ENCODE data around the gene KLF7. TPM values are rescaled to one million over a fixed set of nuclear protein-coding genes. Genes with fewer than 3 reads are reported as not detected.

The KLF7 gene
- total RNA-seq, 1 donor from 2014 or later, result 32.8 TPM

- DNase-seq (ENCODE audit: low spot score), result no peak
These were observed 1.6 kb upstream of the KLF7 start for GRCh38 chr2:207167099-207167923.

- DNase-seq (ENCODE audit: low spot score), result peak; percentile 78
These were observed 776 bp upstream of the KLF7 start for GRCh38 chr2:207166349-207167098.

- peak; percentile 99 for DNase-seq (ENCODE audit: low spot score)
These were observed 246 bp upstream of the KLF7 start for GRCh38 chr2:207166039-207166348.

- DNase-seq (ENCODE audit: low spot score), result peak; percentile 47
These were observed 1.5 kb downstream of the KLF7 start for GRCh38 chr2:207164006-207164831.

- DNase-seq (ENCODE audit: low spot score), result no peak
These were observed 2.1 kb downstream of the KLF7 start for GRCh38 chr2:207163756-207164005.

GRCh38 chr2:207163053-207163755 lies 2.5 kb downstream of the KLF7 start:
- peak; percentile 61 for DNase-seq (ENCODE audit: low spot score)

- DNase-seq (ENCODE audit: low spot score), result no peak
These were observed 3.4 kb downstream of the KLF7 start for GRCh38 chr2:207162316-207162715.

GRCh38 chr2:207161247-207162123 lies 4.3 kb downstream of the KLF7 start:
- DNase-seq (ENCODE audit: low spot score), result no peak

GRCh38 chr2:207160115-207160514 lies 5.6 kb downstream of the KLF7 start:
- no peak for DNase-seq (ENCODE audit: low spot score)

- no peak for DNase-seq (ENCODE audit: low spot score)
These were observed 6.7 kb downstream of the KLF7 start for GRCh38 chr2:207159002-207159401.

GRCh38 chr2:207157731-207158130 lies 8.0 kb downstream of the KLF7 start:
- DNase-seq (ENCODE audit: low spot score), result no peak

- no peak for DNase-seq (ENCODE audit: low spot score)
These were observed 8.6 kb downstream of the KLF7 start for GRCh38 chr2:207157162-207157481.

- DNase-seq (ENCODE audit: low spot score), result no peak
These were observed 9.1 kb downstream of the KLF7 start for GRCh38 chr2:207156451-207157161.

GRCh38 chr2:207155516-207156444 lies 10.0 kb downstream of the KLF7 start:
- no peak for DNase-seq (ENCODE audit: low spot score)

- no peak for DNase-seq (ENCODE audit: low spot score)
These were observed 10.9 kb downstream of the KLF7 start for GRCh38 chr2:207154556-207155510.

- DNase-seq (ENCODE audit: low spot score), result no peak
These were observed 12.3 kb downstream of the KLF7 start for GRCh38 chr2:207153266-207153975.

- DNase-seq (ENCODE audit: low spot score), result no peak
These were observed 14.7 kb downstream of the KLF7 start for GRCh38 chr2:207151048-207151447.

GRCh38 chr2:207150284-207150683 lies 15.5 kb downstream of the KLF7 start:
- DNase-seq (ENCODE audit: low spot score), result no peak
